Fibroblast of skin of right biceps (primary cell): ENCODE results near the gene PEX1.
A peak's percentile ranks its signal among the peaks of the same experiment; 100 is the strongest.
"Not testable (repeated sequence)": the region's sequence is repeated elsewhere in the genome, so short reads cannot be mapped to it uniquely, and the experiment has no call there.

Source experiments
- DNase-seq: peaks from one replicate; pipeline ENCODE4 v3.0.0-alpha.2; 2013

Gene PEX1

DNA sequence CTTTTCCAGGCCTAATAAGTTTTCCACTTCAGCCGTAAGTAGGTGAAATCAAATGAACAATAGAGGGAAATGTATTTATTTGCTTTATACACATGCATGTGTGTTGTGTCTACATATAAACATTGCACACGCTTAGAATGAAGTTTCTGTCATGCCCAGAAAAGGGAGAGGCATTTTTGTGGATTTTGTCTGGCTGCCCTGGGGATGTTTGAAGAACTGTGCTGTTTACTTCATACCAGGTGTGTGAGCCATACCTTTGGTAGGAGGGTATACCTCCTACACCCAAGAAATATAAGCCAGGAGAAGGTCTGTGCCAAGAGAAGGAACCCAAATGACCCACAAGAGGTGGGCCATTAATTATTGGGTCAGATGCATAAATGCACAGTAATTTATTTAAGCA is 68.2 kb downstream of the PEX1 start:
- DNase-seq: no peak

DNA sequence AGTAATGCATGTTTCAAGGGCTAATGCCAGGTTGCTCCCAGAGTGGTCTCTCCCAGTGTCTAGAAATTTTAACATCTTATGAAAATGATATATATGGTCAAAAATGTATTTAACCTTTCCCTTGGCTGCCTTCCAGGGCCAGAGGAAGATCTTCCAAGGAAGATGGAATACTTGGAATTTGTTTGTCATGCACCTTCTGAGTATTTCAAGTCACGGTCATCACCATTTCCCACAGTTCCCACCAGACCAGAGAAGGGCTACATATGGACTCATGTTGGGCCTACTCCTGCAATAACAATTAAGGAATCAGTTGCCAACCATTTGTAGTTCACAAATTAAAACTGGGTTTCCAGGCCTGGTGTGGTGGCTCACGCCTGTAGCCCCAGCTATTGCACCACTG is 72.1 kb downstream of the PEX1 start:
- peak; percentile 80 for DNase-seq

DNA sequence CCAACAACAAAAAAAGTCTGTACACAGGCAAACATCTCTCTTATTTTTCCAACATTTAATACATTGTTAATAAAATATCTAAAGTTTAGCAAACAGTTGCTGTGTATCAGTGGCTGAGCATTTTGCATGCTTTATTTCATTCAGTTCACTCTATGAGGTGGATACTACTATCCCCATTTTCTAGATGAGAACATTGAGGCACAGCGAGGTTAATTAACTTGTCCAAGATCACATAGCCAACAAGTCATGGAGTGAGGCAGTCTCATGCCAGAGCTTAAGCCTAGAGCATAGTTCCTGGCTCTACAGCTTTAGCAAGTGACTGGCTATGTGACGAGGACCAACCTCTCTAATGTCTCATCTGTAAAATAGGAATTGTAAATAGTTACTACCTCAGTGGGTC is 76.7 kb downstream of the PEX1 start:
- no peak for DNase-seq

DNA sequence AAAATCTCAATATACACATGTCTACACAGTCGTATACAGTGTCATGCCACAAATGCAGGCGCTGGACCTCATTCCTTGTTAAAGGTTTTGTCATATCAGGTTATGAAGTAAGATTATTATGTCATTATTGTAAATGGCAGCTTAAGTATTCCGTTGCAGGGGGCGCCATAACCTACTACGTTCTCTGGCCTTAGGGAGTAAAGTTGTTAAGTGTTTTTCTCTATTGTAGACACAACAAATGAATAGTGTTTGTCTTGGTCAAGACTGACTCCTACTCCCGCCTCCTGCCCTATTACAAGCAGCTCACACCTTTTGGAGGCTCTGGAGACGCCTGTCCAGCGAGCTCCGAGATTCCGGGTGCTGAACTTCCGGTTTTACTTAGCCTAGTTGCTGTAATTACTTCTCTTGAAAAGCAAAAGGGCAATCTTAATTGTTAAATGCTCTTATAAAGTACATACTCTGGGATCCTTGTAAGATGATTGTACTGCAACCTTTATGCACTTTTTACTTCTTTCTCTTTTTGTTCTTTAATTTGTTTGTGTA is 80.0 kb downstream of the PEX1 start:
- peak; percentile 50 for DNase-seq

DNA sequence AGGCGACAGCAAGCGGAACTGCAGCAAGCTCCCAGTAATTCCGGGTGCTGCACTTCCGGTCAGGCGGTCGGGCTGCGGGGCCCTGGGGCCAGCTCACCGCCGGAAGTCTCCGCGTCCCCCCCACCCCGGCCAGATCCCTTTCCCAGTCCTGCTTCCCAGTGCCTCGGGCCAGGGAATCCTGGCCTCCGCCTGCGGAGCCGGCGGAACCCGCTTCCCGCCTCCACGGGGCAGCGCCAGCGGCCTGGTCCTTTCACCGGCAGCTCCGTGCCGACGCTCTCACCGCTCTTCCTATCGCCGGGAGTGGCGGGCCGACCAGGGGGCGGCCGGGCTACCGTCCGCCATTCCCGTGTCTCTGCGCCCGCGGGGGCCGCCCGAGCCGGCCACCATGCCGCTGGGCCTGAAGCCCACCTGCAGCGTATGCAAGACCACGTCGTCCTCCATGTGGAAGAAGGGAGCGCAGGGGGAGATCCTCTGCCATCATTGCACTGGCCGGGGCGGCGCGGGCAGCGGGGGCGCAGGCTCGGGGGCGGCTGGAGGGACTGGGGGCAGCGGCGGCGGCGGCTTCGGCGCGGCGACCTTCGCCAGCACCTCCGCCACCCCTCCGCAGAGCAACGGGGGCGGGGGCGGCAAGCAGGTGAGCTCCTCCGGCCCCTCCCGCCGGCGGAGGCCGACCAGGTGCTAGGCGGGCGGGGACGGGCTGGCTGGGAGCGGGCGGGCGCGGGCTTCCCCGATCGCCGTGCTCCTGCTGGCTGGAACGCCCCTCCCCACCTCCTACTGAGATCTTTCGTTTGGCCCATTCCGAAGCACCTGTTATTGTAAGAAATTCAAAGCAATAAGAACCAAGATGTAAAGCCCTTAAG is 80.7 kb downstream of the PEX1 start, which contains the start of gene GATAD1:
TSS of gene GATAD1 (plus strand) at position 138 of the 860 bp plus-strand sequence. CDS start at position 386, 248 bp downstream.
- peak; percentile 91 for DNase-seq

DNA sequence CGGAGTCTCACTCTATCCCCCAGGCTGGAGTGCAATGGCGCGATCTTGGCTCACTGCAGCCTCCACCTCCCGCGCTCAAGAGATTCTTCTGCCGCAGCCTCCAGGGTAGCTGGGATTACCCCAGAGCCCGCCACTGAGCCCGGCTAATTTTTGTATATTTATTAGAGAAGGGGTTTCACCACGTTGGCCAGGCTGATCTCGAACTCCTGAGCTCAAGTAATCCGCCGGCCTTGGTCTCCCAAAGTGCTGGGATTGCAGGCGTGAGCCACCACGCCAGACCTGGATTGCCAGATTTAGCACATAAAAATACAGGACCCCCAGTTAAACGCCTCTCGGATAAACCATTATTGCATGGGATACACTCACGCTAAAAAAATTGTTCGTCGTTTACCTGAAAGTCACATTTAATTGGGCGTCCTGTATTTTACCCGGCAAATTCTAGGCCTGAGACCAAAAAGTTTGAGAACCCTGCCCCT is 81.4 kb downstream of the PEX1 start:
- no peak for DNase-seq

DNA sequence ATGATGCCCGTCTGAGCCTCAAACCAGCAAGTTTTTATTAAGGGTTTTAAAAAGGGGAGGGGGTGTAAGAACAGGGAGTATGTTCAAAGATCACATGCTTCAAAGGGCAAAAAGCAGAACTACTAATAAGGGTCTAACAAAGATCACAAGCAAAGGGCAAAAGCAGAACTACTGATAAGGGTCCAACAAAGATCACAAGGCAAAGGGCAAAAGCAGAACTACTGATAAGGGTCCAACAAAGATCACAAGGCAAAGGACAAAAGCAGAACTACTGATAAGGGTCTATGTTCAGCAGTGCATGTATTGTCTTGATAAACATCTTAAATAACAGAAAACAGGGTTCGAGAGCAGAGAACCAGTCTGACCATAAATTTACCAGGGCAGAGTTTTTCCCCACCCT is 85.6 kb downstream of the PEX1 start:
- DNase-seq: not testable (repeated sequence)

DNA sequence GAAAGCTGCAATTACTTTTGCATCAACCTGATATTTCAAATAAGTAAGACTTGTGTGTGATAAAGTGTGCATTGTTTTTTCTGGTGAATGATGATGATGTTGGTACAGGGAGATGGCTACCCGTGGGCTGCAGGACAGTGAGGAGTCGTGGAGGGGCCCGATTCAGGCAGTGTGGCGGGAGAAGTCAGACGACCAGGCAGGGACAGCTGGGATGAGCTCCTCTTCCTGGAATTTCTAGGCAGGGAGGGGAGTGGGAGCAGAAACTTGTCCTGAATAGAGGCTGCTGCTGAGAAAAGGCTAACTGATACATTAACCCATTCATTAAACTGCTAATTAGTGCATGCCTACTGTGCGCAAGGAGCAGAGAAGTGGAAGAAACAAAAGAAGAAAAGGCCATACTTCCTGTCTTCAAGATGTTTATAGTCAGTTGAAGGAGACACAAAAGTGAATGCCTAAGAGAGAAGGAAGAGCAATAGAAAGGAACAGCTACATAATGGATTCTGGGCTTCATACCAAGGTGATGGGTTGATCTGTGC is 90.3 kb downstream of the PEX1 start:
- DNase-seq: no peak
